ENCODE measurements around the gene NBEAL2. TPM values are rescaled to one million over a fixed set of nuclear protein-coding genes. Genes with fewer than 3 reads are reported as not detected.

Gene NBEAL2
- total and polyA plus RNA-seq, 2 of the 8 experiments (the other 6 are each of a cell fraction or from before 2014, with no cell fraction given): 27.3 to 46.9 TPM

DNA sequence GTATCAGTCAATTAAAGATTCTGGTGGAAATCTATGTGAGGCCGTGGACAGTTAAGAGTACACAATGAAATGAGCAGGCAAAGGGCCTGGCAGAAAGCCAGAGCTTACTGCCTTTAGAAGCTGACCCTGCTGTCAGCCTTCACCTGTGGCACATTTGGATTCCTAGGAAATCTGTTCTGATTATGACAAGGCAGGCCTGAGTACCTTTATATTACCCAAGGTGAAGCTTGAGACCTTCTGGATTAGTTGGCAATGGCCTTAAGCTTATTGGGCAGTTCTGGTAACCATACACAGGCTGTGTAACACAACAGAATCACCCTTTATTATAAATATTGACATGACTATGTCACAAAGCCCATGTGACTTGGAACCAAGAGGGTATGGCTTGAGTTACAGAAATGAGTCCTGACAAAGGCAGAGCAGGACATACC is 43.2 kb downstream of the NBEAL2 start:
- Histone ChIP-seq H2AK5ac (ENCODE audit: low read depth, low read length) (no peak overlapping the region), H4K20me1 (replicated peaks in 1 of 2; ENCODE audit: control insufficient read depth in 1 of 2, insufficient read depth in 2 of 2, low read length in 2 of 2) (no peaks in the 10 kb centered on the region), H4K5ac (ENCODE audit: insufficient read length, low read depth, low read length) (no peak overlapping the region), H2BK5ac (ENCODE audit: low read depth, low read length) (no peak overlapping the region), H3K27me3 (replicated peaks in 1 of 4; ENCODE audit: control insufficient read depth in 3 of 4, extremely low read depth in 1 of 4, insufficient read depth in 3 of 4, low read length in 3 of 4) (no peaks in the 10 kb centered on the region), H2BK15ac (ENCODE audit: low read length) (no peak overlapping the region), H3K79me2 (ENCODE audit: control insufficient read depth in 1 of 2, insufficient read depth in 2 of 2, low read length in 2 of 2) (peaks cover 0 to 8% of the 10 kb centered on the region in 2 experiments; a peak in 2 of 4 replicates), H2BK120ac (replicated peaks; ENCODE audit: low read depth, low read length) (no peak overlapping the region), H3K79me1 (ENCODE audit: low read depth, low read length) (no peaks in the 10 kb centered on the region), H2BK20ac (ENCODE audit: low read length) (no peak overlapping the region), H3K4me1 (replicated peaks in 1 of 4; ENCODE audit: control insufficient read depth in 3 of 4, insufficient read depth in 4 of 4, low read length in 3 of 4) (peaks cover 0 to 2% (median under 1%) of the 10 kb centered on the region in 4 experiments; a peak in 2 of 7 replicates), H3K4me3 (ENCODE audit: extremely low read depth in 1 of 4, insufficient read depth in 2 of 4, low read depth in 3 of 4, low read length in 4 of 4) (no peak overlapping the region), H2BK12ac (ENCODE audit: low read depth, low read length) (no peak overlapping the region), H3K36me3 (ENCODE audit: control insufficient read depth in 2 of 4, insufficient read depth in 4 of 4, low read length in 3 of 4) (peaks cover 0 to 12% (median 5%) of the 10 kb centered on the region in 4 experiments; a peak in 3 of 8 replicates), H4K91ac (replicated peaks; ENCODE audit: insufficient read length, low read length) (no peak overlapping the region), H3K23ac (ENCODE audit: insufficient read length) (no peak overlapping the region), H3K23me2 (ENCODE audit: low read depth, low read length) (no peaks in the 10 kb centered on the region), H3K56ac (replicated peaks; ENCODE audit: insufficient read length, low read depth, low read length) (no peak overlapping the region), H4K8ac (ENCODE audit: extremely low read depth, insufficient read depth, low read length) (no peak overlapping the region), H2AFZ (ENCODE audit: low read length) (no peak overlapping the region), H3K18ac (ENCODE audit: extremely low read depth, low read length) (no peak overlapping the region), H3K14ac (ENCODE audit: insufficient read length) (no peak overlapping the region), H3K4ac (replicated peaks; ENCODE audit: insufficient read length, low read depth, low read length) (no peak overlapping the region), H3K27ac (ENCODE audit: low read depth, low read length) (no peak overlapping the region), H3K9ac (replicated peaks in 1 of 4; ENCODE audit: extremely low read depth in 1 of 4, low read depth in 3 of 4, low read length in 3 of 4) (no peak overlapping the region; a peak in 1 of 7 replicates), H3K9me3 (ENCODE audit: insufficient read depth in 2 of 2, low read depth in 1 of 2, low read length in 1 of 2) (no peaks in the 10 kb centered on the region), H3K4me2 (ENCODE audit: insufficient read depth in 1 of 2, low read depth in 2 of 2, low read length in 2 of 2) (no peak overlapping the region)
- FAIRE-seq (no peak), DNase-seq (ENCODE audit: low read depth in 1 of 2, low spot score in 2 of 2) (no peak)
- WGBS, 2 experiments (ENCODE audit: extremely low coverage in 1 of 2, insufficient coverage in 1 of 2, insufficient read length in 1 of 2, insufficient replicate concordance in 2 of 2, low coverage in 1 of 2, low lambda C conversion rate in 2 of 2, missing lambda C conversion rate in 1 of 2): 94% methylated on average over 1 of the region's 1 CpG; no CpG with 5 or more reads in 1 of the 2 experiments
- TF ChIP-seq POU5F1 (IDR thresholded peaks at IDR 0.05; ENCODE audit: low read depth, low read length) (no peak), RNF2 (IDR thresholded peaks at IDR 0.05; ENCODE audit: borderline replicate concordance, low read depth, low read length, missing control alignments, poor library complexity, severe bottlenecking) (no peak), GABPA (IDR thresholded peaks at IDR 0.05; ENCODE audit: borderline replicate concordance, insufficient read depth, low read length) (no peak), CHD2 (IDR thresholded peaks at IDR 0.05; ENCODE audit: low read length) (no peak), CTBP2 (IDR thresholded peaks at IDR 0.05; ENCODE audit: borderline replicate concordance, insufficient read depth, insufficient read length, low read length) (no peak), RBBP5 (IDR thresholded peaks at IDR 0.05; ENCODE audit: borderline replicate concordance, low read depth, low read length) (no peak), HDAC6 (IDR thresholded peaks at IDR 0.05; ENCODE audit: low read depth, low read length) (no peak), HDAC2 (IDR thresholded peaks at IDR 0.05; ENCODE audit: borderline replicate concordance in 1 of 2, low read depth in 2 of 2, low read length in 2 of 2) (no peak)
- TF ChIP-seq, protein P1, sequence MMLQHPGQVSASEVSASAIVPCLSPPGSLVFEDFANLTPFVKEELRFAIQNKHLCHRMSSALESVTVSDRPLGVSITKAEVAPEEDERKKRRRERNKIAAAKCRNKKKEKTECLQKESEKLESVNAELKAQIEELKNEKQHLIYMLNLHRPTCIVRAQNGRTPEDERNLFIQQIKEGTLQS (IDR thresholded peaks at IDR 0.05; ENCODE audit: insufficient read depth, low read depth, low read length): no peak
- TF ChIP-seq, protein P2, sequence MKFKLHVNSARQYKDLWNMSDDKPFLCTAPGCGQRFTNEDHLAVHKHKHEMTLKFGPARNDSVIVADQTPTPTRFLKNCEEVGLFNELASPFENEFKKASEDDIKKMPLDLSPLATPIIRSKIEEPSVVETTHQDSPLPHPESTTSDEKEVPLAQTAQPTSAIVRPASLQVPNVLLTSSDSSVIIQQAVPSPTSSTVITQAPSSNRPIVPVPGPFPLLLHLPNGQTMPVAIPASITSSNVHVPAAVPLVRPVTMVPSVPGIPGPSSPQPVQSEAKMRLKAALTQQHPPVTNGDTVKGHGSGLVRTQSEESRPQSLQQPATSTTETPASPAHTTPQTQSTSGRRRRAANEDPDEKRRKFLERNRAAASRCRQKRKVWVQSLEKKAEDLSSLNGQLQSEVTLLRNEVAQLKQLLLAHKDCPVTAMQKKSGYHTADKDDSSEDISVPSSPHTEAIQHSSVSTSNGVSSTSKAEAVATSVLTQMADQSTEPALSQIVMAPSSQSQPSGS (IDR thresholded peaks at IDR 0.05; ENCODE audit: low read length): no peak
- POLR2A ChIA-PET (ENCODE audit: partially characterized antibody): interaction anchor here (1.2 to 1.6 kb wide), 3 partner anchors 12 to 239 kb away, joined by 3 to 6 read pairs (median 4); no protein-coding TSS in a partner anchor
- CTCF ChIA-PET (ENCODE audit: partially characterized antibody): interaction anchor here (0.6 to 1.1 kb wide), 4 partner anchors 9 to 133 kb away, joined by 3 to 4 read pairs (median 3); no protein-coding TSS in a partner anchor
